HG03039 (cell line): ENCODE data around the gene BRI3BP.
"Not testable (repeated sequence)": the region's sequence is repeated elsewhere in the genome, so short reads cannot be mapped to it uniquely, and the experiment has no call there.

Experiments used
- ATAC-seq: cut with Tn5 transposase; IDR thresholded peaks from one replicate; pipeline ENCODE4 v1.9.1; 2021; ENCODE audit warnings: mild to moderate bottlenecking, moderate library complexity; ENCODE audit not compliant: unreplicated experiment

Gene BRI3BP

DNA sequence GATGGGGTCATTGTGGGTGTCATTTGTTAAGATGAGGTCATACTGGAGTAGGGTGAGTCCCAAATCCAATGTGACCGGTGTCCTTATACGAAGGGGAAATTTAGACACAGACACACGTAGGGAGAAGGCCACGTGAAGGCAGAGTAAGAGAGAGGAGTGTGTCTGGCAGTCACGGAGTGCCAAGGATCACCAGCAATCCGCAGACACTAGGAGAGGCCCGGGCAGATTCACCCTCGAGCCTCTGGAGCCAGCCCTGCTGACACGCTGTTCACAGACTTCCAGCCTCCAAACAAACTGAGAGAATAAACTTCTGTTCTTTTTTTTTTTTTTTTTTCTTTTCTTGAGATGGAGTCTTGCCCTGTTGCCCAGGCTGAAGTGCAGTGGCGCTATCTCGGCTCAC is 24.9 kb downstream of the BRI3BP start:
- no peak for ATAC-seq

DNA sequence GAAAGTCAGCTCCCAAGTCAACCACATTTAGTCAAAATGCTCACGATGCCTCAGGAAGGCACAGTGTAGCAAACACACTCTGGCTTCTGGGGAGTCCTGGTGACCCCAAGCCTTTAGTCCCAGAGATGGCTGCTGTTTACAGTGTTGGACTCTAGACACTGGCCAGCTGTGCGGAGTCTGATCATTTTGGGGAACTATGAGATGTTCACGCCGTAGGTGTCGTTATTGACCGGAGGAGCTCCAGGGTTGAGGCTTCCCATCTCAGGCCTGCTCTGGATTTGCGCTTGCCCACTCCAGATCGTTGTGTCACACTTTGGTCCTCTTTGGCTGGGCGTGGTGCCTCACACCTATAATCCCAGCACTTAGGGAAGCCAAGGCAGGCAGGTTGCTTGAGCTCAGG is 27.7 kb downstream of the BRI3BP start:
- no peak for ATAC-seq

DNA sequence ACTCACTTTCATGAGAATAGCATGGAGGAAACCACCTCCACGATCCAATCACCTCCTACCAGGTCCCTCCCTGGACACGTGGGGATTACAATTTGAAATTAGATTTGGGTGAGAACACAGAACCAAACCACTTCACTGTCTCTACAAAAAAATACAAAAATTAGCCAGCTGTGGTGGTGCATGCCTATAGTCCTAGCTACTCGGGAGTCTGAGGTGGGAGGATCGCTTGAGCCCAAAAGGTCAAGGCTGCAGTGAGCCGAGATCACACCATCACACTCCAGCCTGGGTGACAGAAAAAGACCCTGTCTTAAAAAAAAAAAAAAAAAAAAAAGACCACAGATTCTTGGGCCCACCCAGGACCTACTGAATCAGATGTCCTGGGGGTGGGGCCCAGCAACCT is 28.3 kb downstream of the BRI3BP start:
- no peak for ATAC-seq

DNA sequence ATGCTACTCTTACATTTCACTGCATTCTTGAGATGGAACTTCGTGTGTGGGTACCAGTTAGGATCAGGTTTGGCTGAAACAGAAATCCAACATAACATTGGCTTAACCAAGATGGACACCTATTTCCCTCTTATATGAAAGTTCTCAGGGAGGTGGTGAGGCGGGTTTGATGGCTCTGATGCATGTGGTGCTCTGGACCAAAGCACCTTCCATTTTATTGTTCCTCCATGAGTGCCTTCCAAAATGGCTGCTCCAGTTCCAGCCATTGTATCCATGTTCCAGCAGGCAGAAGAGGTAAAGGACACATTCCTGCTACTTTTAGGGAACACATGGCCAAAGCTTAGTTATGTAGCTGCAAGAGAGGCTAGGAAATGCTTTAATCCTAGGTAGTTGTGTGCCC is 29.6 kb downstream of the BRI3BP start:
- ATAC-seq, result no peak

DNA sequence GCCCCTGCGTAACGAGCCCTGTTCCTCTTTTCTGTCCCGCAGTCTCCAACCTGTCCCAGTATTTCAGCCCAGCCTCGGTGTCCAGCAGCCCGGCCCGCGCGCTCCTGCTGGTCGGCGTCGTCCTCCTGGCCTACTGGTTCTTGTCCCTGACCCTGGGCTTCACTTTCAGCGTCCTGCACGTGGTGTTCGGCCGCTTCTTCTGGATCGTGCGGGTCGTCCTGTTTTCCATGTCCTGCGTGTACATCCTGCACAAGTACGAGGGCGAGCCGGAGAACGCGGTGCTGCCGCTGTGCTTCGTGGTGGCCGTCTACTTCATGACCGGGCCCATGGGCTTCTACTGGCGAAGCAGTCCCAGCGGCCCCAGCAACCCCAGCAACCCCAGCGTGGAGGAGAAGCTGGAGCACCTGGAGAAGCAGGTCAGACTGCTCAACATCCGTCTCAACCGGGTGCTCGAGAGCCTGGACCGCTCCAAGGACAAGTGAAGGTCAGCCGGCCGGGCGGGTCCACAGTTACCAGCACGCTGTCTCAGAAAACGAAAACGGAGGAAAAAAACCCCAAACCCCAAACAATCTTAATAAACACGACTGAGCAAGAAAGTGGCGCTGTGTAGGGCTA is 31.6 kb downstream of the BRI3BP start:
- ATAC-seq, result no peak

DNA sequence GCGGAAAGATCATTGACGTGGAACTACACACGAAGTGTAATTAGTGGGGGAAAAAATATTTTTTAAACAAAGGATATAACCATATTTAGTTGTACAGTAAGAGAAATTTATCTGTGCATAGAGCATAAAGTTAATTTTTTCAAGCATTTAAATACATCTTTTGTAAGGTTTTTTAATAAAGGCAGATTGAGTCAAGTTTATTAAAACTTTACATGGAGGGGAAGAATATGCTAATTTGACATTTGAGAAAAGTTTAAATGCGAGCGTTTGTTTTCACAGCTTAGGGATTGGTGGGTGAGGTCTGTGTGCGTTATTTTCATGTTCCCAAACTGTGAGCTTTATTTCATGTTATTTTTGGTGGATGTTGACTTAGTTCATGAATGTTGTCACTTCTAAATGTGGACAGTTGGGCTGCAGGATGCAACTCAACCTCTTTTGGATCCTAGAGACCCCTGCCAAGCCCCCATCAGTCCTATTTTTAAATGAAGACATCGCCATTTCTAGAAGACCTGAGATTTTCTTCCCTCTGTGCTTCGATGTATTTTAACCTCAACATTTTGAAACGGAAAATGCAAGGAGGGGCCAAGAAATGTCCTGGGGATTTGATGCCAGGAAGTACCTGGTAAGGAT is 32.3 kb downstream of the BRI3BP start:
- ATAC-seq, result no peak

DNA sequence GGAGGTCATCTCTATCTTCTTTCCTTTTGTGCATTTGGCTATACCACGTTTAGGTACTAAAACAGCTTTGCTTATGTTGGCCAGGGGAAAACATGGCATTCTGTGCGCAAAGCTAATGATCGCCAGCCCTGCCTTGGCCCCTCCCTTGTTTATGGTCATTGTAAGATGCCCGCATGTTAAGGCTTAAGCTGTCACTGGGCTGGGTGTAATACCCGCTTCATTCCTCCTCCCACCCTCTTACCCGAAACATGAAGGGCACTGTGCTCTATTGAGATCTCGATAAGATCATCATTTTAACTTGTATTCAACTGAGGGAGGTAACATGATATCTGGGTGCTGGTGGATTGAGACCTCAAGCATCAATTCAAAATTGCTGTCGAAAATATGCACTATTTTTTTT is 34.7 kb downstream of the BRI3BP start:
- no peak for ATAC-seq

DNA sequence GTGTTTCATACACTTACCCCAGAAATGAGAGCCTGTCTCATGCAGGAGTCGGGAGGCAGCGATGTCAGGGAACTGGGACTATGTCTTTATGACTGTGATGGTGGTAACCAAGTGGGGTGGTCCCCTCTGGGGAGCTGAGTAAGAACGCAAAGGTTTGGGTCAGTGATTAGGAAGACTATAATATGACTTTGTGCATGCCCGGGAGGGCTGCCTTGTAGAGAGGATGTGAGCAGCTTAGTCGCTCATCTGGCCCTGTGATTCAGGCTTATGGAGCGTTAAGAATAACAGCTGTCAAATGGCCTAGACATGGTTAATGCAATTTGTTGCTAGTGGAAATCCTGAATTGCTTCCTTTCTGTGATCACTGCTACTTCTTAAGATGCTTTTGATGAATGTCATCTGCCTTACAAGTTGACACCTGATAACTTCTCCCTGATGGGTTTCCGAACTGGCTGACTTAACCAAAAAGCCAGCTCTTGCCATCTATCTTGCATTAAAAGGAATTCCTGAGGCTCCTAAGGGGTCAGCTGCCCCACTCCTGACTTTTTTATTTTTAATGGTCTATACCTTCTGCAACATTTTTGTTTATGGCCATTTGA is 36.4 kb downstream of the BRI3BP start:
- no peak for ATAC-seq

DNA sequence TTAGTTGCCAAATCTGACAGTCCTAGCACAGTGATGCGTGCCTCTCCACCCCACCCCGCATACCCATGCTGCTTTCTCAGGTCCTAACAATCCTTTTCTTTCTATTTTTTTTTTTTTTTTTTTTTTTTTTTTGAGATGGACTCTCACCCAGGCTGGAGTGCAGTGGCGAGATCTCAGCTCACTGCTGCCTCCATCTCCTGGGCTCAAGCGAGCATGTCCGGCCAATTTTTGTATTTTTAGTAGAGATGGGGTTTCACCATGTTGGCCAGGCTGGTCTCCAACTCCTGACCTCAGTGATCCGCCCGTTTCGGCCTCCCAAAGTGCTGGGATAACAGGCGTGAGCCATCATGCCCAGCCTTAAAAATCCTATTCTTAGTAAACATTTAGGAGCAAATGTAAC is 38.0 kb downstream of the BRI3BP start:
- not testable (repeated sequence) for ATAC-seq

DNA sequence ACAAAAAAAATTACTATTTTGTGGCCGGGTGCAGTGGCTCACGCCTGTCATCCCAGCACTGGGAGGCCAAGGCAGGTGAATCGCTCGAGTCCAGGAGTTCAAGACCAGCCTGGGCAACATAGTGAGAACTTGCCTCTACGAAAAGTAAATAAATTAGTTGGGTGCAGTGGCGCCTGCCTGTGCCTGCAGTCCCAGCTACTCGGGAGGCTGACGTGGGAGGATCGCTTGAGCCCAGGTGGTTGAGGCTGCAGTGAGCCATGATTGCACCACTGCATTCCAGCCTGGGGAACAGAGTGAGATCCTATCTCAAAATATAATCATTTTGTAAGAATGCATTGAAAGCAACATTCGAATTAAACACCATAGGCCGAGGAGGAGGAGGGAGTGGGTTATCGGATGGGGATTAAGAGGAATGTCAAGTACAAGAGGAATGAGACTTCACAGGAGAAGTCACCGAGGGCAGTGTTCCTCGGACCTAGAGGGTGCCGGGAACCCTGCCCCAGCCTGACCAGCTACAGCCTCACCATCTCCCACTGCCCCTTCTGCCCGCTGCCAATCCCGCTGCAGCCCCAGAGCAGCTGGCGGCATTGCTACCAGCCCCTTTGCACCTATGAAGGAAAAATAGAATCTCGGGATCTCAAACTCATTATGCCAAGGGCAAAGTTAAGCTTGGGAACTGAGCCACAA is 39.2 kb downstream of the BRI3BP start:
- ATAC-seq, result no peak

DNA sequence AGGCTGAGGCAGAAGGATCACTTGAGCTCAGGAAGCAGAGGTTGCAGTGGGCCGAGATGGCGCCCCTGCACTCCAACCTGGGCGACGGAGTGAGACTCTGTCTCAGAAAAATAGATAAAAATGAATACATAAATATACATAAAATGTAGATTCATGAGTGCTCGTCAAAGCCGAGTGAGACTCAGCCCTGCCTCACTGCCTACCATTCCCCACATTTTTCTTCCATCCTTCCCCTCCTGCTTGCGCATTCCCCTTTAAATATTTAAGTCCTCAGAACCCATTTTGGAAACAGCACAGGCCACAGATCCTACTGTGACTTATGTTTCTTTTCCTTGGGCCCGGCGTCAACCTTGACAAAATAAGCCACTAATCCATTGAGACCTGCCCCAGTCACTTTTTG is 39.8 kb downstream of the BRI3BP start:
- no peak for ATAC-seq

DNA sequence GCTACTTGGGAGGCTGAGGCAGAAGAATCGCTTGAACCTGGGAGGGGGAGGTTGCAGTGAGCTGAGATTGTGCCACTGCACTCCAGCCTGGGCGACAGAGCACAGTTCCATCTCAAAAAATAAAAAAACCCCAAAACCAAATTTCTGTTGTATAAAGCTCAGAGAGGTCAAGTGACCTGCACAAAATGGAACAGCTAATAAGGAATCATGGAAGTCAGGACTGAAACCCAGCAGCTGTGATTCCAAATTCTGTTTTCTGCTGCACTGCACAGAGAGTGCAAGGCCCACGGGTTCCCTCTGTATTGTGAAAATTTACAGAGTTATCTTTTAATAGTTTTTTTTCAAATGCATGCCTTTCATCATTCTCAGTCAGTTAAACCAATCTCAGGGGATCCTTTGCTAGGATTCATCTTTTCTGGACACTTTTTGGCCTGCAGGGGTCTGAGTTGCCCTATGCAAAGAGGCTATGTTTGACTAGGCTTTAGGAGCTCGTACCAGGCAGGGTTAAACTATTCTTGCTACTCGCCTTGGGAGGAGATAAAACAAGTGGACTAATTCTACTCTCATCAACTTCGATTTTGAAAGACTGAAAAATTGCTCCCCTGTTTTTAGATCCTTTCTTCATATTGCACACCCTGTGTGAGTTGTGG is 45.7 kb downstream of the BRI3BP start:
- no peak for ATAC-seq

DNA sequence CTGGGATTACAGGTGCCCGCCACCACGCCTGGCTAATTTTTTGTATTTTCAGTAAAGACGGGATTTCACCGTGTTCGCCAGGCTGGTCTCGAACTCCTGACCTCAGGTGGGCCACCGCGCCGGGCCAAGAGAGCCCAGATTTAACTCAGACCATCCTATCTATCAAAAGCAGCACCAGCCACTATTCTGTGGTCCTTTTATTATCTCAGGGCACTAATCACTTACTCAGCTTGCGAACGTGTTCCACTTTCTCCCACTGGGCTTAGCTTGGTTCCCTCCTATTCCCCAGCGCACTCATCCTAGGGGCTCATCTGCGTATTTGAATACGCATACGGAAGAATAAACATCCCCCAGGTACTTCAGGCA is 55.6 kb downstream of the BRI3BP start:
- no peak for ATAC-seq

DNA sequence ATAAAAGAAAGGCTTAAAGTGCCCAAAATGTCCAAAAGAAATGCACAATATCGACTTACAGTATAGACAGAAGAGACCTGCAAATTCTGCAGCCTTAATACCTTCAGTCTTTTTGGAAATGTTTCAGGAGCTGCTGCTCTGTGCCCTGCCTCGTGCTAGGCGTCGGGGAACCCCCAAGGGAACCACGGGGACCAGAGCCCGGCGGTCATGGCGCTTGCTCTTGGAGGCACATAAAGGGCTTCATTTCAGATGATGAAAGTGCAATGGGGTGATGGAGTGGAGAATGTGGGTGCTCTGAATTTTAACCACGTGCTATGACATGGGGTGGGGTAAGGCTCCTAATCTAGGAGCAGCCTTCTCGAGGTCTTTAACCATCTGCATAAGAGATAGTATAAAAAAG is 57.0 kb downstream of the BRI3BP start:
- ATAC-seq, result no peak

DNA sequence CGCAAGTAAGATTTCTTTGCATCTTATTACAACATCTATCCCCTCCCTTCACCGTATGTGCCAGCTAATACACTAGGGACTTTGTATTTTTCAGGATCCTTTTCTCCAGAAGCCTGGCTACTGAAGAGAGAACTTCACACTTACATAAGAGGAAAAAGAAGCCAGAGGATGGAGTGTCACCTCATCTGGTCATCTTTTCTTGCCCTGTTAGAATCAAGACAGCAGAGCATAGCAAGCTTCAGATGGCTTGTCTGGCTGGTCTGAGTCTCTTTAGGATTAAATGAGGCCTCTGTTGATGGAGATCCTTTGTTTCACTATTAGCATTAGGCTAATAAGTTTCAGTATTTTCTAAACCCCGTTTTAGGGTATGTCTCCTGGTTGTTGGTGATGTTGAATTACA is 57.4 kb downstream of the BRI3BP start:
- ATAC-seq, result no peak

DNA sequence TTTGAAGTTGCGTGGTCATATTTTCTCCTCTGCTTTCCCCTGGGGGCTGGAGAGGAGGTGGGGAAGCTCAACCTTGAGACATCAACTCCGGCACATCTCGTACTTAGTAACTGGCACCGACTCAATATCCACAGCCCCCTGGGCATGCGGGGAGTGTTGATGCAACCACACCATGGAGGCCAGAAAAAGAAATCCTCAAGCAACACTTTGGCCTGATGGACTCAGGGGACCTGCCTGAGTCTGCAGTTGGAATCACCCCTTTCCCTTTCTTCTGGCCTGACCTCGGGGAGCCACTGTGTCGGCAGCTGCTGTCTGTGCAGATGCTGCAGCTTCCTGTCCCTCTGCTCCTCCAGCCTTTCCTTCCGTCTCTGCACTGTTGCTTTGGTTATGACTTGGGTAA is 60.4 kb downstream of the BRI3BP start:
- no peak for ATAC-seq

DNA sequence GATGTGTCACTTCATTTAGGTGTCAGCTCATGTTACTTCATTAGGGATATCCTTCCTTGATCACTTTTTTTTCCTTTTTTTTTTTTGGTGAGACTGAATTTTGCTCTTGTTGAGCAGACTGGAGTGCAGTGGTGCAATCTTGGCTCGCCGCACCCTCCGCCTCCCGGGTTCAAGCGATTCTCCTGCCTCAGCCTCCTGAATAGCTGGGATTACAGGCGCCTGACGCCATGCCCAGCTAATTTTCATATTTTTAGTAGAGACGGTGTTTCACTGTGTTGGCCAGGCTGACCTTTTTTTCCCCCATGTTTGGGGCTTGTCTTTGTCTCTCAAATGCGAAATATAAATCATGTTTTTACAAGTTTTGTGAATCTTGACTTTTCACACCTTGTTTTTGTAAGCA is 62.1 kb downstream of the BRI3BP start:
- no peak for ATAC-seq

DNA sequence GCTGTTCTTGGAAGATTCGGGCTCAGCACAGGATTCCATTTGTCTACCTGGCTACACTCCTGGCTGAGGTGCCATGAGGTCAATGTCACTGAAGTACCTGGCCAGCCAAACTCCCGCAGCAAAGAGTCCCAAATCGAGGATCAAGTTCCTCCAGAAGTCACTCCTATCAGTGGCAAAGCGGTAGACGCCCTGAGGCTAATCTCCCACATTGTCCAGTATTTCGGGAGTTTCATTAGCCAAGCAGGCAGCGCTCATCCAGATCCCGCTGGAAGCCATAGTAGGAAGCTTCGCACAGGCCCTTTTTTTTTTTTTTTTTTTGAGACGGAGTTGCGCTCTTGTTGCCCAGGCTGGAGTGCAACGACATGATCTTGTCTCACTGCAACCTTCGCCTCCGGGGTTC is 62.9 kb downstream of the BRI3BP start:
- ATAC-seq, result no peak

DNA sequence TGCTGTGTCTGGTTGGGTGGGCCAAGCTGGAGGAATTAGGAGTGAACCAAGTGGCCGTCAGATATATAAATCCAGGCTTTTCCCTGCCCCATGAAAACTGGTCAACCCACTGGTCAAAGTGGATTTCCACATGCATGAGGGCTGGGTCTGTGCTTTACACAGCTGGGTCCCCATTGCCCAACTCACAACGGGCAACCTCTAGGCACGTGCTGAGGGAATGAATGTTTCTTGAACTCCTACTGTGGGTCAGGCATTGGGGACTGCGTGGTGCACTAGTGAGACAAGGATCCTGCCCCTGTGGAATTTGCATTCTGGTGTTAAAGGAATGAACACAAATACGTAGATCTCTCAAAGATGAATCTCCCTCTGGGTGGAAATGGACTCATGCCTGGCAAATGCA is 64.3 kb downstream of the BRI3BP start:
- ATAC-seq, result no peak

DNA sequence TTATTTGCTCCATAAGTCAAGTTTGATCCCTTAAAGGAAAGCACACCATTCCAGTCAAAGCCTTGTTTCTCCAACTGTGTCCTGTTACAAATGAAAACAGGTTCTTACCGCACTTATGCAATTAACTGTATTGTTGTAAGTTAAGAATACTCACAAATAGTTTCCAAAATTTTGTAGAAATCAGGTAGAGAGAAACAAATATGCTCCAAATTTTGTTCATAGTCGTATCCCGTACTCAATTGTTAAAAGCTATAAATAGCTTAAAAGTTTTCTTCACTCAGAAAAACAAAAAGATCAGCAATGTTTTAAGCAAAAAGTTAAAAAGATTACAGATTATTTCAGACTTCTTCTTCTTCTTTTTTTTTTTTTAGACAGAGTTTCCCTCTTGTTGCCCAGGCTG is 67.8 kb downstream of the BRI3BP start:
- ATAC-seq, result no peak

DNA sequence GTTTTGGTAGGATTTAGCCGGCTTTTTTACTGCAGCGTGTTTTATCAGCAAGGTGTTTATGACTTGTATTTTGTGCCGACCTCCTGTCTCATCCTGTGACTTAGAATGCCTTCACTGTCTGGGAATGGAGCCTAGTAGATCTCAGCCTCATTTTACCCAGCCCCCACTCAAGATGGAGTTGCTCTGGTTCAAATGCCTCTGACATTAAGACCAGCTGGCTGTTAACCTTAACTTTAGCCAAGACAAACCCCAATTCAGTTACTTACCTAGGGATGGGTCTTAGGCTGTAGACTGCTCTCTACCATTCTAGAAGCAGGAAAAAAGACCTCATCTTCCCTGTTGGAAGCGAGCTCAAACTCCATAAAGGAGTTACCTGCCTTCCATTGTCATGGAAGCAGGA is 70.1 kb downstream of the BRI3BP start:
- ATAC-seq, result not testable (repeated sequence)

DNA sequence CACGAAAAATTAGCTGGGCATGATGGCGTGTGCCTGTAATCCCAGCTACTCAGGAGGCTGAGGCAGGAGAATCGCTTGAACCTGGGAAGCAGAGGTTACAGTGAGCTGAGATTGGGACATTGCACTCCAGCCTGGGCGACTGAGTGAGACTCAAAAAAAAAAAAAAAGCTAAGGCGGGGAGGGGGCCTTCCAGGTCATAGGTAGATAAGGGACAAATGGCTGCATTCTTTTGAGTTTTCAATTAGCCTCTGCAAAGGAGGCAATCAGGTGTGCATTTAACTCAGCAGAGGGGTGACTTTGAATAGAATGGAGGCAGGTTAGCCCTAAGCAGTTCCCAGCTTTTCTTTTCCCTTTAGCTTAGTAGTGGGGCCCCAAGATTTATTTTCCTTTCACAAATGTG is 71.0 kb downstream of the BRI3BP start:
- ATAC-seq, result no peak
